Panc1 (cell line): ENCODE measurements around the gene PELI3.

ENCODE experiments used
- POLR2AphosphoS5 ChIP-seq: IDR thresholded peaks from 2 replicates; pipeline ENCODE4 v1.6.1; 2012; ENCODE audit warnings: mild to moderate bottlenecking, low read depth, low read length, moderate library complexity
- TCF7L2 ChIP-seq: IDR thresholded peaks from 2 replicates; pipeline ENCODE4 v1.6.1; 2011; ENCODE audit warnings: mild to moderate bottlenecking, low read depth, low read length, inconsistent platforms
- TF ChIP-seq, protein P1 (sequence below): fragments of 450-650 bp; IDR thresholded peaks from 2 replicates; pipeline ENCODE4 v1.5.1; 2017; ENCODE audit warnings: mild to moderate bottlenecking

DNA sequence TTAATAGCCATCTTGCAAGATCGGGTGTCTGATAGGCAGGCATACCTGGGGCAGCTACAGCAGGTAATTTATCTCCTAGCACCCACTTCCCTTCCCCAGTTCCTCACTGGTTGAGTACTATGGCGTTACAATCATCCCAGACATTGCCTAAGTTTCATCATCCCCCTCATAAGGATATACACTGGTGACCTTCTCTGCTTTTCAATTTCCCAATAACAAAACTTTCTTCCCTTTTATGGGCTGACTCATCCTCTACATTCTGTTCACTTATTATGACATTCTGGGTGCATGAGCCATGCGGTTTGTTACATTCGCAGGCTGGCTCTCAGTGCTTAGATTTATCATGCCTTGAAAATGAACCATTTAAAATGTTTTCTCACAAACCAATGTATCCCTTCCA lies 23.1 kb upstream of the PELI3 start:
- TF ChIP-seq, protein P1, sequence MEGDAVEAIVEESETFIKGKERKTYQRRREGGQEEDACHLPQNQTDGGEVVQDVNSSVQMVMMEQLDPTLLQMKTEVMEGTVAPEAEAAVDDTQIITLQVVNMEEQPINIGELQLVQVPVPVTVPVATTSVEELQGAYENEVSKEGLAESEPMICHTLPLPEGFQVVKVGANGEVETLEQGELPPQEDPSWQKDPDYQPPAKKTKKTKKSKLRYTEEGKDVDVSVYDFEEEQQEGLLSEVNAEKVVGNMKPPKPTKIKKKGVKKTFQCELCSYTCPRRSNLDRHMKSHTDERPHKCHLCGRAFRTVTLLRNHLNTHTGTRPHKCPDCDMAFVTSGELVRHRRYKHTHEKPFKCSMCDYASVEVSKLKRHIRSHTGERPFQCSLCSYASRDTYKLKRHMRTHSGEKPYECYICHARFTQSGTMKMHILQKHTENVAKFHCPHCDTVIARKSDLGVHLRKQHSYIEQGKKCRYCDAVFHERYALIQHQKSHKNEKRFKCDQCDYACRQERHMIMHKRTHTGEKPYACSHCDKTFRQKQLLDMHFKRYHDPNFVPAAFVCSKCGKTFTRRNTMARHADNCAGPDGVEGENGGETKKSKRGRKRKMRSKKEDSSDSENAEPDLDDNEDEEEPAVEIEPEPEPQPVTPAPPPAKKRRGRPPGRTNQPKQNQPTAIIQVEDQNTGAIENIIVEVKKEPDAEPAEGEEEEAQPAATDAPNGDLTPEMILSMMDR: no peak
- TF ChIP-seq POLR2AphosphoS5 (no peak), TCF7L2 (no peak)
